BJ (cell line): ENCODE results near the gene CTNNBL1. TPM values are rescaled to one million over a fixed set of nuclear protein-coding genes. Genes with fewer than 3 reads are reported as not detected.

Experiments used
- CTCF ChIA-PET: fragments of 350-600 bp; formaldehyde crosslinking; extraction: SDS; loops from one replicate; lab custom pipeline; 2021; ENCODE audit warnings: antibody characterized with exemption, inconsistent platforms; lab: Yijun Ruan, JAX
- POLR2A ChIA-PET: fragments of 300-600 bp; sonication (Branson Sonifier 250); formaldehyde crosslinking; extraction: SDS; loops from one replicate; lab custom pipeline; 2021; ENCODE audit warnings: antibody characterized with exemption; lab: Charles Lee
- DNase-seq: peaks from one replicate; pipeline ENCODE4 v3.0.0-alpha.2; 2011; ENCODE audit warnings: low read depth
- H3K27me3 ChIP-seq: 2 replicates; pipeline ENCODE4 v1.6.0; 2011; ENCODE audit warnings: low read length; ENCODE audit not compliant: control insufficient read depth, insufficient read depth
- H3K36me3 ChIP-seq: 2 replicates; pipeline ENCODE4 v1.5.1; 2011; ENCODE audit warnings: low read length; ENCODE audit not compliant: control insufficient read depth, insufficient read depth
- H3K4me3 ChIP-seq: 2 replicates; pipeline ENCODE4 v1.5.1; 2011; ENCODE audit warnings: low read depth, mild to moderate bottlenecking, control low read depth, low read length
- CTCF ChIP-seq: IDR thresholded peaks from 2 replicates; pipeline ENCODE4 v1.5.1; 2011; ENCODE audit warnings: low read depth, mild to moderate bottlenecking, control low read depth, inconsistent platforms, low read length, moderate library complexity; ENCODE audit not compliant: insufficient read depth
- polyA plus RNA-seq: library from polyadenylated mRNA; depleted of rRNA; stranded (reverse); fragments of >200 nt; gene quantifications from 2 replicates; pipeline ENCODE4 v1.2.3, GENCODE V29; 2011

Gene CTNNBL1
- polyA plus RNA-seq, 1 experiment: 38.4 TPM

GRCh38 chr20:37816003-37816402 lies 122.2 kb downstream of the CTNNBL1 start:
- no peaks in the 10 kb centered on the region for H3K36me3 ChIP-seq
- H3K27me3 ChIP-seq: no peaks in the 10 kb centered on the region
- no peak for TF ChIP-seq CTCF
- no peak for DNase-seq
- ChIA-PET POLR2A (no interaction called here), CTCF (no interaction called here)
- no peak overlapping the region for H3K4me3 ChIP-seq

- no peak for TF ChIP-seq CTCF
- DNase-seq: no peak
- Histone ChIP-seq H3K4me3 (no peak overlapping the region), H3K27me3 (no peaks in the 10 kb centered on the region), H3K36me3 (no peaks in the 10 kb centered on the region)
- POLR2A ChIA-PET: no interaction called here
- CTCF ChIA-PET: interaction anchor here (0.6 kb wide), 1 partner anchor 16 kb away, joined by 3 read pairs; no protein-coding TSS in a partner anchor
Observed at GRCh38 chr20:37816726-37817125, 122.9 kb downstream of the CTNNBL1 start.

GRCh38 chr20:37821696-37822095 lies 127.9 kb downstream of the CTNNBL1 start:
- POLR2A ChIA-PET: no interaction called here
- H3K4me3 ChIP-seq: no peak overlapping the region
- H3K27me3 ChIP-seq: no peaks in the 10 kb centered on the region
- CTCF ChIA-PET: no interaction called here
- TF ChIP-seq CTCF: no peak
- no peak for DNase-seq
- no peaks in the 10 kb centered on the region for H3K36me3 ChIP-seq

- ChIA-PET CTCF (interaction anchor here (0.9 kb wide), 1 partner anchor 11 kb away, joined by 3 read pairs; no protein-coding TSS in a partner anchor), POLR2A (no interaction called here)
- no peaks in the 10 kb centered on the region for H3K27me3 ChIP-seq
- TF ChIP-seq CTCF: no peak
- peak; percentile 79 for DNase-seq
- H3K4me3 ChIP-seq: 0 out of 2 replicates have a peak overlapping the region, but pooled peaks have one; percentile 8
- no peaks in the 10 kb centered on the region for H3K36me3 ChIP-seq
Observed at GRCh38 chr20:37822141-37822601, 128.3 kb downstream of the CTNNBL1 start.

GRCh38 chr20:37823296-37823980 lies 129.6 kb downstream of the CTNNBL1 start:
- no peak for TF ChIP-seq CTCF
- H3K27me3 ChIP-seq: no peaks in the 10 kb centered on the region
- ChIA-PET POLR2A (interaction anchor here (0.6 kb wide), 2 partner anchors 29 to 67 kb away, joined by 3 read pairs; no protein-coding TSS in a partner anchor), CTCF (no interaction called here)
- H3K36me3 ChIP-seq: no peaks in the 10 kb centered on the region
- DNase-seq: no peak
- H3K4me3 ChIP-seq: no peak overlapping the region
